Stimulated activated effector memory CD8-positive, alpha-beta T cell treated with anti-CD3 and anti-CD28 coated beads, Interleukin-12 subunit alpha, Interleukin-12 subunit beta, amount 100 ng/mL, for 72 hours (primary cell): ENCODE results near the gene PLA2G2C.
A peak's percentile ranks its signal among the peaks of the same experiment; 100 is the strongest.
"Not testable (repeated sequence)": the region's sequence is repeated elsewhere in the genome, so short reads cannot be mapped to it uniquely, and the experiment has no call there.

Source experiments
- ATAC-seq: fragments of 150-1000 bp; cut with Tn5 transposase; 2 replicates; pipeline ENCODE4 v1.10.0; 2021
- DNase-seq, 2 donors: peaks; one replicate each; pipeline ENCODE4 v3.0.0; 2021 to 2022; ENCODE audit warnings: low spot score in 2 of 2
- H3K27ac Mint-ChIP-seq: one replicate; pipeline ENCODE4 v1.8.0; 2022; ENCODE audit warnings: mild to moderate bottlenecking, mixed read lengths
- H3K36me3 Mint-ChIP-seq: one replicate; pipeline ENCODE4 v1.8.0; 2022; ENCODE audit warnings: mild to moderate bottlenecking, mixed read lengths
- H3K4me1 Mint-ChIP-seq: one replicate; pipeline ENCODE4 v1.8.0; 2022; ENCODE audit warnings: mixed read lengths
- H3K4me3 Mint-ChIP-seq: one replicate; pipeline ENCODE4 v1.8.0; 2022; ENCODE audit warnings: mild to moderate bottlenecking, mixed read lengths
- H3K9me3 Mint-ChIP-seq: one replicate; pipeline ENCODE4 v1.8.0; 2022; ENCODE audit warnings: mixed read lengths

Gene PLA2G2C, protein sequence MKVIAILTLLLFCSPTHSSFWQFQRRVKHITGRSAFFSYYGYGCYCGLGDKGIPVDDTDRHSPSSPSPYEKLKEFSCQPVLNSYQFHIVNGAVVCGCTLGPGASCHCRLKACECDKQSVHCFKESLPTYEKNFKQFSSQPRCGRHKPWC

DNA sequence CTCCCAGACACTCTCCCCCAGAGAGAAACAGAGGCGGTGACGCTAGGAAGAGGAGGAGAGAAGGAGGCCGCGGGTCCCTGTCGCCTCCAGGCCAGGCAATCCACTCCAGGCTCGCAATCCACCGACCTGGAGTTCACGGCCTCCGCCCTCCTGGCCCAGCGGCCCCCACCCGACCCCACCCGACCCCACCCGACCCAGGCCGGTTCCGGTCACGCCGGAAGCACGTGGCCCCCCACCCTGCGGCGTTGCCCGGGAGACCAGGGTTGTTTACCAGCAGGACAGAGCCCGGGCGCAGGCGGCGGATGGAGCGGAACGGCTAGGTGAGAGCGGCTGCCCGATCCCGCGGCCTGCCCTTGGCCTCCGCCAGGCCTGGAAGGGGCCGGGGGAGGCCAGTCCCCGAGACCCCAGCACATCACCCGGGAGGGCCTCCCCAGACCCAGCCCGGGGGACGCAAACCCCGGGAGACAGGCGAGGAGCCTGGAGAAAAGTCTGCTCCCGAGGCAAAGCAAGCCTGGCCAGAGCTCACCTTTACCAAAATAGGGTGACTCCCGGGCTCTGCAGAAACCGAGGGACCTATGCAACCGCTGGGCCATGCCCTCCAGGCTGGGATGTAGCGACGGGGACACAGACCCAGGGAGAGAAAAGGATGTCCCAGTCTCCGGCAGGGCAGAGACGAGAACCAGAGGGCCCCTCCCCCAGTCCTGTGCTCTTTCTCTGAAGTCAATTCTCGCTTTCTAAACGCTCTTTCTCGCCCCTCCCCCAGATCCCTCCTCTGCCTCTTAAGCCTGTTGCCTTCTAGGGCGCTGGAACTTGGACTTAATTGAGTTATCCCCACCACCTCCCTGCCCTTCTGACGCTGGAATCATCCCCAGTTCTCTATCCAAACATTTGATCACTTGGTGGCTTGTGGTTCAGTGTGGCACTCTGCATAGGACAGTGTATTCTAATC lies at the start of gene PLA2G2C, which contains the start of gene UBXN10:
Gene PLA2G2C (minus strand): TSS at position 685 of the 949 bp plus-strand sequence. CDS start 9,155 bp downstream, outside the sequence.
Gene UBXN10 (plus strand): TSS at position 263 of the 949 bp plus-strand sequence. CDS start 4,466 bp downstream, outside the sequence.
- H3K36me3 Mint-ChIP-seq = peaks cover 9% of the 10 kb centered on the region
- peak within 1 kb of the TSS; percentile 63 for H3K4me3 Mint-ChIP-seq
- peaks cover 47% of the 10 kb centered on the region for H3K4me1 Mint-ChIP-seq
- ATAC-seq (peak; percentile 58), DNase-seq (peak; percentile 30 to 81)
- H3K27ac Mint-ChIP-seq = peak within 1 kb of the TSS; percentile 72
- H3K9me3 Mint-ChIP-seq = no peaks in the 10 kb centered on the region

DNA sequence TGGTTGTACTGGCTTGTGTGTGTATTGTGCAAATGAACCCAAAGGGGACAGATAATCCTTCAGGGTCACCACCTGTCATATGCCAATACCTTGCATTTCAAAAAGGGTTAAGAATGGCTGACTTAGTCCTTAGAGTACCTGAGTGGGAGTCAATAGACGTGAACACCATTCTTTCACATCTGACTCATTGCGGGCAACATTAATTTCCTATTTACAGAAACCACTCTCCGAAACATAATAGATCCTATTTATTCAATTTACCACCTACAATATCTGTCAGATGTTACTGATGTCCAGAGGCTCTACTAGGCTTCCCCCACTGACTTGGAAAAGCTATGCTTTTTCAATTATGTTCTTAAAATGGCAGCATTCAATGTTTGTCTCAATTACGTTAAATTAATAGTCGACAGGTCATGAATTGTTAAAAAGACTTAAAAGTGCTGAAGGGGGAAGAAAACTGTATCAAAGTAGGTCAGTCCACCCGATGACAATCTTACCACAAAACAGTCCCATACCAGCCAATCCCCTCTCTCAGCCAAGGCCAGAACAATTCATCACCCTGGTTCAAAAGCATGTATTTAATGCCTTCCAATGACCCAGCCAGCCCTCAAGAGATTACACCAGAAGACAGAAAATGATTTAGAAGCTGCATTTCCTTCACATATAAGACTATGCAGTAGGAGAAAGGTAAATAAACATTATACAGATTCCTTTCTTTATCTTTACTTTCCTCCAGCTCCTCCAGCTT lies 48.6 kb upstream of the PLA2G2C start:
- H3K27ac Mint-ChIP-seq = no peak overlapping the region
- peaks cover 7% of the 10 kb centered on the region for H3K4me1 Mint-ChIP-seq
- no peaks in the 10 kb centered on the region for H3K9me3 Mint-ChIP-seq
- H3K36me3 Mint-ChIP-seq = no peaks in the 10 kb centered on the region
- no peak overlapping the region for H3K4me3 Mint-ChIP-seq
- no peak for DNase-seq
- no peak for ATAC-seq

DNA sequence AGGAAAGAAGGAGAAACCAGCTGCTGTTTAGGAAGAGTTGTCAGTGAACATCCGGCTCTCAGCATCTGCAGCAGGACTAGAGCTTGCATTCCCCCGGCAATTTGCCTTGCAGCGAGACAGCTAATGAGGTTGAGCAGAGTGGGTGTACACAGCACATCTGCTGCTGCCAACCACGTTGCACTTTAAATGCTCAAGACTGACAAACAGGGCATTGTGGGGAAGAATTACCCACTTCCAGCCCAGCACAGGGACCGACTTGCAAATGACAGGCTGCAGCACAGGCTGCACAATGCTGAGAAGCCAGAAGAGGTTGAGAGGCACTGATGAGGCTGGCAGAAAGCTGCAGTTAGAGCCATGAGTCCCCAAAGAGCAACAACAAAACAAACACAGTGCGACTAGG lies 47.5 kb upstream of the PLA2G2C start:
- ATAC-seq (no peak), DNase-seq (no peak)
- Mint-ChIP-seq H3K9me3 (no peaks in the 10 kb centered on the region), H3K4me3 (no peak overlapping the region), H3K36me3 (no peaks in the 10 kb centered on the region), H3K4me1 (peaks cover 7% of the 10 kb centered on the region), H3K27ac (no peak overlapping the region)

DNA sequence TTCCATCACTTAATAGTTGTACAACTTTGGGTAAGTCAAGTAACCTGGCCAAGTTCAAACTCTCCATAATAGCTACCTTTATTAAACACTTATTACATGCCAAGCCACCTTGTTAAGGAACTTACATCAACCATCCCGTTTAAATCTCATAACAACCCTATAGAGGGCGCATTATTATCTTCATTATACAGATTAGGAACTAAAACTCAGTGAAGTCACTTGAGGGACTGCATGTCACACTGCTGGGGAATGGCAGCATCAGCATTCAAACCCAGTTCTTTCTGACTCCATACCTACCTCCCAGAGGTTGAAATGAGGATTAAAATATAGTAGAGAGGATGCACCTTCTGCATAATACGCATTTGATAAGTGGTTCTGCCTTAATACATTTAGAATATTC lies 47.1 kb upstream of the PLA2G2C start:
- H3K4me3 Mint-ChIP-seq = no peak overlapping the region
- no peak for DNase-seq
- H3K36me3 Mint-ChIP-seq = no peaks in the 10 kb centered on the region
- H3K27ac Mint-ChIP-seq = no peak overlapping the region
- peak; percentile 52 for ATAC-seq
- H3K9me3 Mint-ChIP-seq = no peaks in the 10 kb centered on the region
- H3K4me1 Mint-ChIP-seq = peaks cover 7% of the 10 kb centered on the region

DNA sequence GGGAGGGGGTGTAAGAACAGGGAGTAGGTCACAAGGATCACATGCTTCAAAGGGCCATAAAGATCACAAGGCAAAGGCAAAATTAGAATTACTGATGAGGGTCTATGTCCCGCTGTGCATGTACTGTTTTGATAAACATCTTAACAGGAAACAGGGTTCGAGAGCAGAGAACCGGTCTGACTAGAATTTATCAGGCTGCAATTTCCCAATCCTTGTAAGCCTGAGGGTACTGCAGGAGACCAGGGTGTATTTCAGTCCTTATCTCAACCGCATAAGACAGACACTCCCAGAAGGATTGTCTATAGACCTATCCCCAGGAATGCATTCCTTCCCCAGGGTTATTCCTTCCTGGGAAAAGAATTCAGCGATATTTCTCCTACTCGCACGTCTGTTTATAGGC lies 46.2 kb upstream of the PLA2G2C start:
- H3K4me3 Mint-ChIP-seq, H3K4me1 Mint-ChIP-seq, H3K27ac Mint-ChIP-seq, ATAC-seq, DNase-seq, H3K36me3 Mint-ChIP-seq, H3K9me3 Mint-ChIP-seq: not testable (repeated sequence)

DNA sequence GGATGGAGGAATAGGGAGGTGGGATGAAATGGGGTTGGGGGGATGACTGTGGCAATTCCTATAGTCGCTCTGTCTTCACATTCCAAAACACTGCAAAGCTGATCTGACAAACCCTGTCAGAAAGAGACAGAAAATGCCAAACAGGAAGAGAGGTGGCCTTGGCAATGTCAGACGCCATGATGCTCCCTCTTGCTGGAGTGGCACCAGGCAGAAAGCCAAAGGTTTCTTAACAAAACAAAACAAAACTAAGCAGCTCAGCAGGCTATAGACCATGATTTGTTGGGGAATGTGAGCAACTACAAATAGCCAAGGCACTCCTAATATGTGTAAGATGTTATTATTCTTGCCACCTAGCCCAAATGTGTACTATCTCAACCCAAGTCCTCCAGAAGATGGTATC lies 42.9 kb upstream of the PLA2G2C start:
- ATAC-seq = no peak

DNA sequence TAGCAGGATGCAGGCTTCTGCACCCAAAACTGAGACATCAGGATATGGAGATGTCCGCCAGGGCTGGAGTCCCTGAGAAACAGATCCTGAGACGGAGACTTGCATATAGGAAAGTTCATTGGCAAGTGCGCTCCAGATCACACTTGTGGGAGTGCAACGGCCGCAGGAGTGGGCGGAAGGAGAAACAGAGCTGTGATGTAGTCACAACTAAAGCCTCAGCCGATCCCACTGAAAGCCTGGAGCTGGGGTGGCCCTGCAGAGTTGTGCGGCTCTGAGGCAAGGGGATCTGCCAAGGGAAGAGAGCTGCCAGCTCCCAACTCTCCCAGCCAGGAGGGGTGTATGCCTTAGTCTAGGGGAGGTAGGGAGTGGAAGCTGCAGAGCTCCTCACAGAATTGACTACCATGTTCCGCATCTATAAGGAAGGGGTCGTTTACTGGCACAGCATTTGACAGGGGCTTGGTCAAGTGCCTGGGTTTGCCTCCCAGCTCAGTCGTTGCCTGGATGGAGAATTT lies 42.1 kb upstream of the PLA2G2C start:
- H3K9me3 Mint-ChIP-seq = no peaks in the 10 kb centered on the region
- H3K4me3 Mint-ChIP-seq = no peak overlapping the region
- H3K27ac Mint-ChIP-seq = no peak overlapping the region
- peaks cover under 1% of the 10 kb centered on the region for H3K4me1 Mint-ChIP-seq
- no peak for DNase-seq
- ATAC-seq = no peak
- no peaks in the 10 kb centered on the region for H3K36me3 Mint-ChIP-seq

More for the DNA sequence above, 42.9 kb upstream of the PLA2G2C start:
- Mint-ChIP-seq H3K27ac (no peak overlapping the region), H3K4me1 (peaks cover 7% of the 10 kb centered on the region), H3K9me3 (no peaks in the 10 kb centered on the region), H3K36me3 (no peaks in the 10 kb centered on the region), H3K4me3 (no peak overlapping the region)
- DNase-seq = no peak

DNA sequence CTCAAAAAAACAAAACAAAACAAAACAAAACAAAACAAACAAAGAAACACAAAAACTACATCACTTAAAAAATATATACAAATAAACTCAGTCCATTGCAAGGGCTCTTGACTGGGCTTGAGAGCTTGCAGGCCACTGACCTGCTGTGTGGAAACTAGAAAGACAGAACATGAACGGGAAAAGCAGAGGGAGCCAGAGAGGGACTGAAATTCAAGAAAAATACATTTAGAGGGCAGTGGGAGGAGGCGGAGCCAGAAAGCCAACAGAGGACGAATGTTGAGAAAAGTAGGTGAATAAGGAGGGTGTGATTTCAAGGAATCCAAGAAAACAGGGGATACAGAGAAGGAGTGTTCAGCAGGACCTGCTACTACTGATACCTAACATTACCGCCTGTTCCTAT lies 41.4 kb upstream of the PLA2G2C start:
- no peak overlapping the region for H3K4me3 Mint-ChIP-seq
- no peak for DNase-seq
- ATAC-seq = no peak
- no peak overlapping the region for H3K27ac Mint-ChIP-seq
- no peaks in the 10 kb centered on the region for H3K9me3 Mint-ChIP-seq
- no peaks in the 10 kb centered on the region for H3K36me3 Mint-ChIP-seq
- no peaks in the 10 kb centered on the region for H3K4me1 Mint-ChIP-seq

DNA sequence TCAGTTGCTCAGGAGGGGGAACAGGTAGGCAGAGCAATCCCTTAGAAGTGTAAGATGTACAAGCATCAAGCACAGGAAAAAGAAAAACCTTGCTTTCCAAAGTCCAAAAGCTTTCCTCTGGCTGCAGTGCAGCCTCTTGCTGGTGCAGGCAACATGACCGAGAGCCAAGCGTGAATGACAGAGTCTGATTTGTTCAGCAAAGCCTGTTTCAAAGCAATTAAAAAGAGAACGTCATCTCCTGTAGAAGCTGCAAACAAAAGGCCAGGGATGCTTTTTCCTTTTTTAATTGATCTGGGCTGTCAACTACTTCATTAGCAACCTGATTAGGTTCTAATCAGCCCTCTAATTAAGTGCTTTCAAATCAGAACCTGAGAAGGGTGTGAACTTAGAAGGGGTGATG lies 38.2 kb upstream of the PLA2G2C start:
- Mint-ChIP-seq H3K4me1 (no peaks in the 10 kb centered on the region), H3K4me3 (no peak overlapping the region), H3K9me3 (no peaks in the 10 kb centered on the region), H3K36me3 (no peaks in the 10 kb centered on the region), H3K27ac (no peak overlapping the region)
- DNase-seq = no peak
- no peak for ATAC-seq

DNA sequence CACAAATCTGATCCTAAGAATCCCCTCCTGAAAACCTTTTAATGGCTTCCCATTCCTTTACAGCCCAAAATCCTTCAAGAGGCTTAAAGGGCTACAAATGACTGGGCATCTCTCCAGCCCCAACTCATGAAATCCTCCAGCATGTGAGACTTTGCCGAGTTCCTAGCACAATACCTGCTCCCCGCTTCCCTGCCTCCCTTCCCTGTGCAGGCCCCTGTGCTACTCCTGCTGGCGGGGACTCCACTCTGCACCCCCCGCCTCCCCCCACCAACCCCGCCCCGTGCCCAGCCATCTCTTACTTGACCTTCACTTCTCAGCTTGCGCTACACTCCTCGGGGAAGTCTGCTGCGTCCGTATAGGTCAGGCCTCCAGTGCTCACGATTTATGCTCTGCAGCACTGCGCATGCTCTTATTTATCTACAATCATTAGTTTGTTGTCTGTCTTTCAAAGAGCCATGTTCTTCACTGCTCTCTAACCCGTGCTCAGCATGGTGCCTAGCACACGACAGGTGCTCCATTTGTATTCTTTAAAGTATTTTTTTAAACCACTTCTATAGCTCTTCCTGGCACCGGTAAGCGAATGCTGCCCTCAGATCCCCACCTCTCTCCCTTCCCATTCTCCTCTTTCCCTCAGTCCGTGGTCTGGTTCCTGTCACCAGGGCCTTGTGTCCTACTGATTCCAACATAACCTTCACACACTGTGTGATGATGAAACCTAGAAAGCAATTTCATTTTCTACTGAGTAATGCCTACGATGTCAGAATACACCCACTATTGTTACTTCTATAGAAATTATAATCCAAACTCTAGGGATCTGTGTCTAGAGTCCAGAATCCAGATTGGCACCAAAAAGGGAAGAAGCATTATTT lies 37.5 kb upstream of the PLA2G2C start:
- H3K4me3 Mint-ChIP-seq = no peak overlapping the region
- H3K4me1 Mint-ChIP-seq = no peaks in the 10 kb centered on the region
- H3K27ac Mint-ChIP-seq = no peak overlapping the region

DNA sequence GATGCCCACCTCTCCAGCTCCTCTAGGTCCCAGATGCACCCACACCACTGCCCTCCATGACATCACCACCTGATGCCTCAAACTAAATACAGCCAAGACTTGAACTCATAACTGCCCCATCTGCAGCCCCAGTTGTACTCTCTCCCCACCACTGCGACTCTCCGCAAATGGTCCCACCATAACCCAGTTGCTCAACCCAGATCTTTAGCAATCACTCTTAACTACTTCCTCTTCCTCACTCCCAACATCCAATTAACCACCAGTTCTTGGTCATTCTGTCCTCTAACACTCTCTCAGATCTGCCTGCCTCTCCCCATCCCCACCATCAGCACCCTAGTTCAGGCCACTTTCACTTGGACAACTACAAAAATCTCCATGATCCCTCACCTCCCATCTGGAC lies 36.8 kb upstream of the PLA2G2C start:
- ATAC-seq (no peak), DNase-seq (no peak)
- Mint-ChIP-seq H3K4me1 (no peaks in the 10 kb centered on the region), H3K36me3 (no peaks in the 10 kb centered on the region), H3K4me3 (no peak overlapping the region), H3K9me3 (no peaks in the 10 kb centered on the region), H3K27ac (no peak overlapping the region)

More for the DNA sequence above, 37.5 kb upstream of the PLA2G2C start:
- ATAC-seq = no peak
- Mint-ChIP-seq H3K36me3 (no peaks in the 10 kb centered on the region), H3K9me3 (no peaks in the 10 kb centered on the region)
- no peak for DNase-seq

DNA sequence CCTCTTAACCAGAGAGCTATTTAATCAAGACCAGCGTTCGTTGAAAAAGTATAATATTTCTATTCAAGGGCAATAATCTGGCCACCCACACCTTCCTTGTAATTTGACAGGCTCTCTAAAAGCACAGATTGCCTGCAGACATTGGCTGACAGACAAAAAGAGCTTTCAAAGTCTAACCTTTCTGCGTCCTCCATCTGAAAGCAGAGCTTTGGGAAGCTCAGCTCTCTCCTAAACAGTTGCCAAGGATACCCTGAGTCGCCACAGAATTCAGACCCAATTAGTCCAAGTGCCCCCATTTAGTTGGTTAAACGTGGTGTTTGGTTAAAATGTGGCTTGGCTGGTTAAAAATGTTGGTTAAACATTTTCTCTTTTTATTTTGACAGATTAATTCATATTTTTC lies 33.7 kb upstream of the PLA2G2C start:
- no peaks in the 10 kb centered on the region for H3K9me3 Mint-ChIP-seq
- no peaks in the 10 kb centered on the region for H3K36me3 Mint-ChIP-seq
- no peak overlapping the region for H3K27ac Mint-ChIP-seq
- ATAC-seq (no peak), DNase-seq (no peak)
- H3K4me3 Mint-ChIP-seq = no peak overlapping the region
- H3K4me1 Mint-ChIP-seq = no peaks in the 10 kb centered on the region

DNA sequence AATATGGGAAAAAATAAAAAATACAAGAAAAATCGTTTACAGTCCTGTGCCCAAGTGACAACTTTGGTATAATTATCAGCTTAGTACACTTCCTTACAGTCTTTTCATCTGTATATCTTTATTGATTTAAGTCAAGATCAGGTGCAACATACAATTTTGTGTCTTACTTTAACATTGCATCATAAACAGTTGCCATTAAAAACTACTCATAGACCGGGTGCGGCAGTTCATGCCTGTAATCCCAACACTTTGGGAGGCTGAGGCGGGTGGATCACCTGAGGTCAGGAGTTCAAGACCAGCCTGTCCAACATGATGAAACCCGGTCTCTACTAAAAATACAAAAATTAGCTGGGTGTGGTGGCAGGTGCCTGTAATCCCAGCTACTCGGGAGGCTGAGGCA lies 32.7 kb upstream of the PLA2G2C start:
- not testable (repeated sequence) for H3K36me3 Mint-ChIP-seq, H3K4me1 Mint-ChIP-seq, H3K27ac Mint-ChIP-seq, ATAC-seq, H3K9me3 Mint-ChIP-seq, DNase-seq, H3K4me3 Mint-ChIP-seq

DNA sequence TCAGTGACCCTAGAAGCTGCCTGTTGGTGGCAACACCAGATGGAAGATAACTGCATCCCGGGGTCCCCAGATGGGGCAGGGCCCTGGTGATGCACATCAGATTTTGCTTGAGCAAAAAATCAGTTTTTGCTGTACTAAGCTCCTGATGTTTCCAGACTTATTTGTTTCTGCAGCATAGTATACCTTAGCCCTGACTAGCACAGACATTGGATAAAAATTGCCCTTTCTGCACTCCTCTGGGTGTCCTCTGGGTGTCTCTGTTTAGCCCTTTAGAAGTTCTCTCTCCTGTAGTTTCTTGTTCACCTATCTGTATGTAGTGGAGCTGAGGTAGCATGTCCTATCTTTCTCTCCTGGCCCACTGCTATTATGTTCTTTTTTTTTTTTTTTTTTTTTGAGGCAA lies 30.3 kb upstream of the PLA2G2C start:
- no peaks in the 10 kb centered on the region for H3K36me3 Mint-ChIP-seq
- no peak overlapping the region for H3K27ac Mint-ChIP-seq

More for the DNA sequence above, 30.3 kb upstream of the PLA2G2C start:
- H3K4me1 Mint-ChIP-seq = peaks cover 9% of the 10 kb centered on the region
- no peak overlapping the region for H3K4me3 Mint-ChIP-seq
- no peaks in the 10 kb centered on the region for H3K9me3 Mint-ChIP-seq
- ATAC-seq (peak; percentile 72), DNase-seq (no peak)
